HG03342 (cell line): Measurements from ENCODE around the gene TAL2.
"Not testable (repeated sequence)": the region's sequence is repeated elsewhere in the genome, so short reads cannot be mapped to it uniquely, and the experiment has no call there.

Experiments used
- ATAC-seq: cut with Tn5 transposase; IDR thresholded peaks from one replicate; pipeline ENCODE4 v1.9.1; 2021; ENCODE audit warnings: mild to moderate bottlenecking, moderate library complexity; ENCODE audit not compliant: unreplicated experiment

Gene TAL2

DNA sequence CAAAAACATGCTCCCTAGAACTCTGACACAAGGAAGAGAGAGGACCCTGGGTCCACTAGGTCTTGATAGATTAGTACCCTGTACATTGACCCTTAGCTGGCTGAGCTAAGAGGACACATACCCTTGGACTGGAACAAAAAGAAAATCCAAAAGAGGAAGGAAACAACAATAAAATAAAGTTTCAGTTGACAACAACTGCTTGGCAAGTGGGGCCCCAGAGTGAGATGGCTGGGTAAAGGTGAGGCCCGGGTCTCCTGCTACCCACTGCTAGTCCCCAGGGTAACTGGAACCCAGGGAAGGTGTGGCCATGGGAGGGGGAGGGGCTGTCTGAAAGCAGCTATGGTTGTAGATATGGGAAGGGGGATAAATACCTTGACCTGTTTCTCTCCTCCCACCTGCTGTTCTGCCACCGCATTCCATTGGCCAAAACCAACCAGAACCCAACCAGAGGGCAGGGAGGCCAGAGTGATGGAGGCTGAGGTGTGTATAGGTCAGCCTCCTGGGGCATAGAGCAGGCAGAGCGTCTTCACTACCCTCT, 11.7 kb downstream of the TAL2 start:
- no peak for ATAC-seq

DNA sequence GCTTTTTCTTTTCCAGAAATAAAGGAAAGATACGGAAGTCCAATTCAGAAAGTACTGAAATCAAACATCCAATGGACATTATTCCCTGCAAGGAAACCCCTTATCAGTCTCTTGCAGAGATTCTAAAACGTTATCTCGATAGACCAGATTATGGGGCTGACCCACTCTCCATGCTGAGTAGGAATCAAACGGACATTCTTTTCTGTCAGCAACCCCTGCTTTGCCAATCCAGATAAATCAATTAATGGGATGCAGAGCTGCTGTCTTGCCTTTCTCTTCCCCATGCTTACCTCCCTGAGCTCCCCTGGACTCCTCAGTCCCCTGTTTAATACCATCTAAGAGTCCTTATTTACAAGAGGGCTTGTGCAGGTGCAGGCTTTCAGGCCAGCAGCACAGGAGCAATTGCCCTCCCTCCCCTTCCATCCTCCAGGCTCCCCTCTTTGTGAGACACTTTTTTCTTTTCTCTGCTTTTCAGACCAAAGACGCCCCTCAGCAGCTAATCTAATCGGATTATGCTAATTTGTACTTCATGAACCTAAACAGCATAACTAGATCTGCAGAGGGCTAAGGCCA, 14.2 kb downstream of the TAL2 start:
- ATAC-seq = no peak

DNA sequence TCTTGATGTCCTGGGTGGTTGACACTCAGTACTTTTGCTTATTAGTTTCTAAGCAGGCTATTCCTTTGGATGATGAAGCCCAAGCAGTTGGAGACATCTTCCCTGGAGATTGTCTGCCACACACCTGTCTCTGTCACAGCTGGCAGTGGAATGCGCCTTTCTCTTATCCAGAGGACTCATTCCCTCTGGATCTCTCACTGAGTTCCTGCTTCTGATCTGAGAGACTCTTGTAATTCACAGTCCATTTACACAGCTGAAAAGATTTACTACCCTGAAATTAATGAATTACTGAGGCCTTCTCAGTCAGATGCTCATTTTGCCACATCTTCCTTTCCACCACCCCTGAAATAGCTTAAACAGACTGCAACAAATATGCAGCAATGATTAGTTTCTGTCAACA, 15.9 kb downstream of the TAL2 start:
- ATAC-seq = no peak

DNA sequence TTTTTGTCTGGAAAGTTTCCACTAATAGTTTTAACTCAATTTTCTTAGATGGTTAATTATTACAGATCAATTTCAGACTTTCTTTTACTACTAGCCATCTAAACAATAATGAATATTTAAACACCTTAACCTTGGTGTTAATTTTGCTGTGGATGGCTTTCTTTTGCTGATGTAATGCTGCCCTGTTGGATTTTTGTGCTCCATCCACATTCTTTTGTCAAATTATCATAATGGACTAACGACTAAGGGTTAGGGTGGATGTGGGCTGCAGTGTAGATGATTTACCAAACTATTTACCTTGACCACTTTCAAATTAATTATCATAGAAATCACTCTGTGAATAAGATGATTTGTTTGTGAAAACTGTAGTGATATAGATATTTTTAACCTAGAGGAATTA, 16.5 kb downstream of the TAL2 start:
- no peak for ATAC-seq

DNA sequence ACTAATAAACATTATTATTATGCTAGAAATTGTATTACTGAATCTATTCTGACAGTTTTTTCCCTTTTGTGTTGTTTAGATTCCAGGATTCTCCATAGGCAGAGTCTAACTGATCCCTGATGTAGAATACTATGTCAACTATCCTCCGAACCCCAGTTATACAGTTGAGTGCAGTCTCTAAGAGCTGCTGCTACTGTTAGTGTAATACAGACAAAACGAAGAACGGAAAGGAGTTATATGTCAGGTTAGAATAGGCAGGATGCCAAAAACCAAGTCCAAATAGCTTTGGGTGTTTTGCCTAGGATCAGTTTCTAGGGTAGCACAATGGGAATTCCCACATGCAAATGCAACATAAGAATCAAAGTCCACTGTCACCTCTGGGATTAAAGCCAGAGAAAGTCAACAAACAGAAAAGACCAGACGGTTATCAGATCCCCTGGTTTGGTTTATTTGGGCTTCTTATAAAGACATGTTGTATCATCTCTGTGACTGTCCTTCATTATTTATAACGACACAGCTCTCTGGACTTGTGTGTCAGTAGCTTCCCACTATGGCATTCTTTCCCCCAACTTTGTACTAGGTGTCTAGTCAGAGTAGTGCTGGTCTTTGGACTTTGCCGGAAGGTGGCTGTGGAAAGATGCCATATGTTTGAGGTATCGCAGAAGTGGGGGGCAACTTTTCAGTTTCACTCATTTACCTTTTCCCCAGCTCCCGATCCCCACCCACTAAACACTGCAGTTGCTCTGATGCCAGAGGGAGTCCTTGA, 17.2 kb downstream of the TAL2 start:
- ATAC-seq = no peak

DNA sequence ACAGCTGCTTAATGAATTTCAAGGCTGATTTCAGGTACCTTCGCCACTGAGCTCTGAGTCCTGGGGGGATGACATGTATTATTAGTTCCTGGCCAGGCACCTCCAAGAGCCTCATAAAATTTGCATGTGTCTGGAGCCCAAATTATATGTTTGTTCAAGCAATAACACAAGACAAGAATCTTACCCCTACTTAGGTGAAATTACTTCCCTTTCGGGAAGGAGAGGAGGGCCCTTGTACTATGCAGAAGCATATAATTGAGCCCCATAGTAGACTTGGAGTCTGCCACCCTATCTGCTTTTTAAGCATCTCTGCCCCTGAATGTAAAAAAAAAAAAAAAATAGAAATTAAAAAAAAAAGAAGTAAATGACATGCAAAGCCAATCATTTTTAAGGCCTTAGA, 19.1 kb downstream of the TAL2 start:
- no peak for ATAC-seq

DNA sequence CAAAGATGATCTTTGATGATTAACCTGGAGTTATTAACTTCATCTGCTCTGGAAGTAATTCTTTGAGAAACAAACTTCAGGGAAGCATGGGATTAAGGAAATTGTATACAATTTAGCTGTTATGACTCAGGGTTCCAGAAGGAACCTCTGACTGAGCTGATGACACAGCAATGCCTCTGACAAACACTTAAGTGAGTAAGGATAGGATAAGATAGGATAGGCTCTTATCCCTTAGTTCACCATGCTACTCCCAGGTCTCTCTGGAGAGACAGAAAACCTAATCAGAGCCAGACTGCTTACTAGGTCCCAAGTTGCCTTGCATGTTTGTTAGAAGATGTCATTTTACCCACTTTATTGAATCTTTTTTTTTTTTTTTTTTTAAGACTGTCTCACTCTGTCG, 19.5 kb downstream of the TAL2 start:
- ATAC-seq = no peak

DNA sequence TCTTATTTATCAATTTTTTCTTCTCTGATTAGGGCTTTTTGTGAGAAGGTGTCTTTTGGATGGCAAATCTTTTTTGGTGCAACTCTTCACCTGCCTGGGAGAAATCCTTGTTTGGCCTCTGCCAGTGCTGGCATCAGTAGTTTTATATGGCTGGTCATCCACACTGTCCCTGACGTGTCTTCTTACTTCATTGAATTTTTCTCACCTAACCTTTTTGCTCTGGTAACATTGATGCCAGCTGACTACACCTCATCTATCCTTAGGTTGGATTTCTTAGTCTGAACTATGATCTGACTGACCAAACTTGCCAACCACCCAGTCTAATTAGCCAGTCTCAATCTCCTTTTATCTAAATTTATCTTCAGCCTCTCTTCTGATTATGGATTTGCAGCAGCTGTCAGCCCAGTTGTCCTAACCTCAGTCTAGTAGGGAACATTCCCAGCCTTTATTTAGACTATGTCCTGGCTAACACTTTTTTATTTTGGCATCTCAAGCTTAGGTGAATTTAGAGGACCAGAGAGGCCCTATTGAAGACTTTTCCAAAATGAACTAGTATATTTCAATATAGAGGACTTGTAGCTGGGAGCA, 21.5 kb downstream of the TAL2 start:
- no peak for ATAC-seq

DNA sequence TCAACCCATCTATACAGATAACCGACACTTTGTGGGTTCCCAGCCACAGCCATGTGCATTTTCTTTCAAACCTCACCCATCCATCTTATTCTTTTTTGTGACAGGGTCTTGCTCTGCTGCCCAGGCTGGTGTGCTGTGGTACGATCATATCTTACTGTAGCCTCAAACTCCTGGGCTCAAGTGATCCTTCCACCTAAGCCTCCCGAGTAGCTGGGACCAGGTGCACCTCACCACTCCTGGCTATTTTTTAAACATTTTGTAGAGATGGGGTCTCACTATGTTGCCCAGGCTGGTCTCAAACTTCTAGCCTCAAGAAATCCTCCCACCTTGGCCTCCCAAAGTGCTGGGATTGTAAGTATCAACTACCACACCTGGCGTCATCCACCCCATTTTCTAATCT, 24.7 kb downstream of the TAL2 start:
- no peak for ATAC-seq

DNA sequence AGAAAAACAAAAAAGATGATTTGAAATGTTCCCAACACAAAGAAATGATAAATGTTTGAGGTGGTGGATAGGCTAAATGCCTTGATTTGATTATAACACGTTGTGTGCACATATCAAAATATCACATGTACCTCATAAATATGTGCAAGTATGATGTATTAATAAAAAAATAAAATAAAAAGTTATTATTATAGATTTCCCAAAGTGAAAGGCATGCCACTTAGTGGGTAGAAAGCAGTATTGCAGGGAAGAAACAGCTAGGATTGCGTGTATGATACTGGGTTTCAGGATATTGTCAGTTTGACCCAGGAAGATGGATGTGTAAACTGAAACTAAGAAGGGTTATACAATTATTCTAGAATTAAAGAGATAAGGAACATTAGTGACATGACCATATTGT, 28.5 kb downstream of the TAL2 start:
- ATAC-seq = no peak

DNA sequence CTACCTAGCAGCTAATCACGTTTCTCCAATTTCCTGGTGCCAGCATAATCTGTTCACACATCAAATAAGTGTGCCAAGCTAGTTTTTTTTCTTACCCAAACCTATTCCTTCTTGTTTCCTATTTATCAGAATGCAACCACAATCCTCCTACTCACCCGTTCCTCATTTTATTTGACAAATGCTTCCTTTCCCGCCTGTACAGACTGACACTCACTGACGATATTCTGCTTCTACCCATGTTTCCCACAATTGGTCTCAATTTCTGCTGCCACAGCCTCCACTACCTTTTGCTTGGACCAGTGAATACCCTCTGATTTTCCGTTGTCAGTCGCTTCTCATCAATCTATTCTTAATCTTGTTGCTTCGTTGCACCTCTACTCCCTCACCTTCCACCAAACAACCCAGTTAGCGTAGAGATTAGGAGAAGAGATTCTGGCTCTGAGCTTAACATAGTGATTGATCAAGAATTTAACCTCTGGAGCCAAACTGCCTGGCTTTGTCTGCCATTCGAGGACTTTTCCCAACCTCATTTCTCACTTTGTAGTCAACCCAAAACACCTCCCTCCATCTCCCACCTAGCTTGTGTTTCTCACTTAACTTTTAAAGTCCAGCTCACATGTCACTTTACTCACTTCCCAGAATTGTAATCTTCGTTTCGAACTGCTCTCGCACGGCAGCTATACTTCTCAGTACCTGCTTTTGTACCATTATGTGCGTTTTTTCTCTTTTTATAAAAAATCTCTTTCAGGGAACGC, 31.4 kb downstream of the TAL2 start:
- ATAC-seq = peak; percentile 28

DNA sequence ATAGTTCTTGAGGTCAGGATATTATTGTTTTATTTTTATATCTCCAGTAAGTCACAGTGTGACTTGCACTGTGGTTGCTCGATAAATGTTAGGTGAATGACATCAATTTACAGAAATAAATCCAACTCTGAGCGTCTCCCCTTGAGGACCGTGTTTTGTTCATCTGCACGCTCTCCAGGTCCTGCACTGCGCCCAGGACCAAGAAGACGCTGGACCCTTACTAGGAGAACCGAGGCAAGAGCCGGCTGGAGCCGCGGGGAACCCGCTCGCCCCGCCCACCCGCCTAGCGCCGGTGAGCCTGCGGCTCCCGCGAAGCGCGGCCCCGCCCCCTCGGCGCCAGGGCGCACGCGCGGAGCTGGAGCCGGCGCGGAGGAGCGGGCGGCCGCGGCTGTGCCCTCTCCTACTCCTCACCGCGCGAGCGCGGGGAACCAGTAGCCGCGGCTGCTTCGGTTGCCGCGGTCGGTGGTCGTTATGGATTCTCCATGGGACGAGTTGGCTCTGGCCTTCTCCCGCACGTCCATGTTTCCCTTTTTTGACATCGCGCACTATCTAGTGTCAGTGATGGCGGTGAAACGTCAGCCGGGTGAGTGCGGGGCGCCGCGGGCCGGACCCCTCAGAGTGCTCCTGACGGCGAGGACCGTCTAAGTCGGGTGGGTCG, 32.1 kb downstream of the TAL2 start, which contains the start of gene TMEM38B:
Gene TMEM38B, plus strand, starts transcription at position 352 of the 658 bp plus-strand sequence. Its CDS starts 120 bp downstream, at position 472.
- peak; percentile 70 for ATAC-seq

DNA sequence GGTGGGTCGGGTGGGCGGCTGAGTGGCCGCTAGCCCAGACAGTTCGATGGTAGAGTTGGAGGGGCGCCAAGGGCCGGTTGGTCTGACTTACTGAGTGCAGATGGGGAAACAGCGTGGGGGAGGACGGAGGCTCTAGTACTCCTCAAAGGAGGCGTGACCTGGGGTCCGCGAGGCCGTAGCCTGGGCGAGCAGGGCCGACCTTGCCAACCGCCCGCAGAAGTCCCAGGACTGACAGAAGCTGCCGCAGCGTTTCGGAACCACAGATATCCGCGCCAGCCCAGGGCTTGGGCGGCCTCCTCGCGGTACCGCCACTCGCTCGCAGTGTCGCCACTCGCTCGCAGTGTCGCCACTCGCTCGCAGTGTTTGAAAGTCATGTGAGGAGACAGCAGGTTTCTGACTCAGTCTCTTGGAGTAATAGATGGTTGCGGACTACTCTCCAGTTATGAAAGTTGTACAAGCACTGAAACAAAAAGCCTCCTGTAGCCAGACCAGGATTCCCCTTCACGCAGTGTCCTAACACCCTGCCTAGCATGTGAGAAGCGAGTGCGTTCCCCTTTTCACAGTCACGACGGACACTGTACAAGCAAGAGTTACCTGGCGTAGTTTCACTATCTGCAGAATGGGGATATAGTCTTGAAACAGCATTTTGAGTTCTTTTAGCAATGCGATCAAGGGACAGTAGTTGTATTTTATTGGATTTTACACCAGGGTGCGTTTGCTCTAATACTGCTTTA, 32.8 kb downstream of the TAL2 start:
- peak; percentile 54 for ATAC-seq

DNA sequence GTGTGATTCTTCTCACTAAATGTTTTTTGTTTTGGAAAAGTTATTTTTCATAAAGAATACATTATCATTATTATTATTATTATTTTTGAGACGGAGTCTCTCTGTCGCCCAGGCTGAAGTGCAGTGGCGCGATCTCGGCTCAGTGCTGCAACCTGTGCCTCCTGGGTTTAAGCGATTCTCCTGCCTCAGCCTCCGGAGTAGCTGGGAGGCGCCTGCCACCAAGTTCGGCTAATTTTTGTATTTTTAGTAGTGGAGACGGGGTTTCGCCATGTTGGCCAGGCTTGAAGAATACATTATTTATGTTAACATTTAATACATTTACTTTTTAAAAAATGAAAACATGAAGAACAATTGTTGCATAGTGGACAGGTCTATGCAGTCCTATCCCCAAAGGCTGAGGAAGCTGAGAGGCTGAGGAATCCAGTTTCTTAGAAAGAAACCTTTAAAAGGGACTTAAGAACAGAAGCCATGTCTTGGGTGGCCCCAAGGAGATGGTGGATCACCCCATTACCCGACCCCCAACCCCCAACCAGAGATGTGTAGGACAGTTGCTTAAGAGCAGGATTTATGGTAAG, 34.0 kb downstream of the TAL2 start:
- no peak for ATAC-seq

DNA sequence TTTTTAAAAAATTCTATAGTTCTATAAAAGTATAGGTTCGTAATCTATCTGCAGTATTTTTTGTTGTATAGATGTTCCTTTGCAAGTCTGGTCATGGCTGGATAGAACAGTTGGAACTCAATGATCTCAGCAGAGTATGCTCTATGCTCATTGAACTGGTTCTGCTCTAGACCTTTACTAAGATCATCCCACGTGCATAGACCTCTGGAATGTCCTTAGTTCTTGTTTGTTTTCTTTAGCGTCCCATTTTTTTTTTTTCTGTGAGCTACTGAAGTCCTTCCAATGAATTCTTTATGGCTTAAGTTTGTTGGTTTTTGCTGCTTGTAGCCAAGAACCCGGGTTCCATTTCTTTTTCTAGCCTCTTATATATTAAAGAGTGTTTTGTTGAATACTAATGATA, 35.6 kb downstream of the TAL2 start:
- ATAC-seq = no peak

DNA sequence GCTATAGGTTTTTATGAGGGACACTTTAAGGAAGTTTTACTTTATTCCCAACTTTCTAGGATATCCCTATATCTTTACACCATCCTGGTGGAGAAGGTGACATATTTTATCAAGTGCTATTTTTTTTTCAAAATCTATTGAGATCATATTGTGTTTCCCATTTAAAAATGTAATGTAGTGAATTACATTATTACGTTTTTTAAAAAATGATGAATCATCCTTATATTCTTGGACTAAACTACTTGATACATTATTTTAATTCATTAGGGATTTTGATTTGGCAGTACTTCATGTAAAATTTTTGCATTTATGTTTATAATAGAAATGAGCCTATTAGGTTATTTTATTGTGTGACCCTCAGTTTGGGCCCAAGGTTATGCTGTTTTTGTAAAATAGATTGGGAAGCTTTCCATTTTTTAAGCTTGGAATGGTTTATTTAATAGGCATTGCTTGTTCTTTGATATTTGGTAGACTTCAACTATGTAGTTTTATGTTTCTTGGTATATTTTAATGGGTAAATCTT, 36.2 kb downstream of the TAL2 start:
- ATAC-seq = no peak

DNA sequence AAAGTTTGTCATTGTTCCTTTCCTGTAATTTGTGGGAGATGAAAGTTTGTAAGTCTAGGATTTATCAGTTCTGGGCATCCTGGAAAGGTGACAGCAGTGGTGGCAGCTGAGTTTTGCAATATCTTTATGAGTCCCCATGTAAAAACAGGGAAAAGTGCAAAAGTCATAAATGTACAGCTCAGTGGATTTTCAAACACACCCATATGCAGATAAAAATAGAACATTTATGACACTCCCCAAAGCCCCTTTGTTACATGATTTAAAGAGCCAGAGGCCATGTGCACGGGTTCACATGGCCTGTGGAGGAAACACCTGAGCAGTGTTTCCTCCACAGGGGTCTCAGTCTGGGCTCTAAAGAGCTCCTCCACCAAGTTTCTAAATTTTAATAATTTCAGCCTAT, 38.4 kb downstream of the TAL2 start:
- no peak for ATAC-seq

DNA sequence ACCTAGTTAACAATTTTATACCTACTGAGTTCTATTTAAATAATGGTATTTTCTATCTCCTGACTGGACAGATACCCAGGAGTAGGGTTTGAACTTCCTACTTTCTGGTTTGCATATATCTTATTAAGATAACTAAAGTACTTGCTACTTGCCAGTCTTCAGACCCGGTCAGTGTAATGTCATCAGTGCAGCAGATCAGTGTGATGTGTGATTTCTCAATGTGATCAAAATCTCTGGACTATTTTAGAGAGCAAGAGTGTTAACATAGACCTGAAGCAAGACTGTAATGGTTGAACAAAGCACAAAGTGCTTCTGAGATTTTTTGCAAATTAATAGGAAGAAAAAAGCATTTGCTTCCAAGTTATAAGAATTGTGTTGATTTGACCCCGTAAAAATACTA, 38.9 kb downstream of the TAL2 start:
- ATAC-seq = no peak

DNA sequence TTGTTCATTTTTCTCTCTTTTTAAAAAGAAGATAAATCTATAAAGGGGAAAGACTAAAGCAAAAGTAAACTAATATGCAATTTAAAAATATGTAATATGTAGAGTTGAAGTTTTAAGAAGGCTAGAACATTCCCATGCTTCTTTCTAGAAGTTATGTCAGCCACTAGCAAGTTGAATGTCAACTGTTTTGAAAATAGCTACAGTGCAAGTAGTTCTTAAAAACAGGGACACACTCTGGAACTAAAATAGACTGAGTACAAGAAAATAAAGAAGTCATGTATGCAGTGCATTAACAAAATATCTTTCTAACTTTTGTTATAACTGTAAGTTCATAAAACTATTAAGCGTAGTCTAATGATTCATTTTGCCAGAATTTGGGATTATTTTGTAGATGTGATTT, 40.0 kb downstream of the TAL2 start:
- ATAC-seq = no peak

DNA sequence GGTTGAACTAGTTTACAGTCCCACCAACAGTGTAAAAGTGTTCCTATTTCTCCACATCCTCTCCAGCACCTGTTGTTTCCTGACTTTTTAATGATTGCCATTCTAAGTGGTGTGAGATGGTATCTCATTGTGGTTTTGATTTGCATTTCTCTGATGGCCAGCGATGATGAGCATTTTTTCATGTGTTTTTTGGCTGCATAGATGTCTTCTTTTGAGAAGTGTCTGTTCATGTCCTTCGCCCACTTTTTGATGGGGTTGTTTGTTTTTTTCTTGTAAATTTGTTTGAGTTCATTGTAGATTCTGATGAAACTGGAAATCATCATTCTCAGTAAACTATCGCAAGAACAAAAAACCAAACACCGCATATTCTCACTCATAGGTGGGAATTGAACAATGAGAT, 41.4 kb downstream of the TAL2 start:
- ATAC-seq = not testable (repeated sequence)
